Measurements from ENCODE around the gene PFN3. TPM values are rescaled to one million over a fixed set of nuclear protein-coding genes. Genes with fewer than 3 reads are reported as not detected.
A peak's percentile ranks its signal among the peaks of the same experiment; 100 is the strongest.

PFN3 gene
- total RNA-seq, 1 donor from 2014 or later = not detected

GRCh38 chr5:177389241-177390169 is 11.0 kb downstream of the PFN3 start:
- H3K27ac Mint-ChIP-seq (ENCODE audit: unreplicated experiment) = peak overlapping the region; percentile 86
- no peaks in the 10 kb centered on the region for H3K36me3 Mint-ChIP-seq (ENCODE audit: low read depth, unreplicated experiment)
- H3K9me3 ChIP-seq (ENCODE audit: insufficient read depth, low read depth, low read length) = no peaks in the 10 kb centered on the region
- H3K27me3 Mint-ChIP-seq (ENCODE audit: low read depth, unreplicated experiment) = peaks cover 38% of the 10 kb centered on the region
- no peaks in the 10 kb centered on the region for H3K36me3 ChIP-seq (ENCODE audit: insufficient read depth, low read length)
- no peak overlapping the region for H3K4me3 ChIP-seq (ENCODE audit: insufficient read depth, low read depth, low read length)
- peak overlapping the region; percentile 33 for H2AFZ ChIP-seq (ENCODE audit: low read depth, low read length)
- peak overlapping the region; percentile 53 for H3K9ac ChIP-seq (ENCODE audit: low read length)
- no peaks in the 10 kb centered on the region for H3K79me2 ChIP-seq (ENCODE audit: insufficient read depth, low read length)
- peak overlapping the region; percentile 70 for H3K4me3 Mint-ChIP-seq (ENCODE audit: unreplicated experiment)
- peak overlapping the region; percentile 78 for H3K27ac ChIP-seq (ENCODE audit: low read depth, low read length)
- no peaks in the 10 kb centered on the region for H3K27me3 ChIP-seq (ENCODE audit: insufficient read depth, low read length)
- DNase-seq (ENCODE audit: low read depth) = peak; percentile 92
- H3K9me3 Mint-ChIP-seq (ENCODE audit: unreplicated experiment) = peaks cover 1% of the 10 kb centered on the region
- H3K4me1 ChIP-seq (ENCODE audit: insufficient read depth, low read length) = peaks cover 19% of the 10 kb centered on the region
- no peak for FAIRE-seq
- H3K4me1 Mint-ChIP-seq (ENCODE audit: low read depth, unreplicated experiment) = peaks cover 23% of the 10 kb centered on the region
- H4K20me1 ChIP-seq (ENCODE audit: insufficient read depth, low read length) = peaks cover 17% of the 10 kb centered on the region
- TF ChIP-seq CTCF (IDR thresholded peaks at IDR 0.05; ENCODE audit: insufficient read depth, low read depth, low read length) (no peak), EZH2 (IDR thresholded peaks at IDR 0.05; ENCODE audit: insufficient read depth, low read length) (no peak)
- H3K4me2 ChIP-seq (ENCODE audit: low read length) = peak overlapping the region; percentile 77

GRCh38 chr5:177388521-177389052 is 11.9 kb downstream of the PFN3 start:
- no peak overlapping the region for H3K27ac ChIP-seq (ENCODE audit: low read depth, low read length)
- no peak for FAIRE-seq
- peaks cover 42% of the 10 kb centered on the region for H3K27me3 Mint-ChIP-seq (ENCODE audit: low read depth, unreplicated experiment)

More at GRCh38 chr5:177388521-177389052, 11.9 kb downstream of the PFN3 start:
- no peak for DNase-seq (ENCODE audit: low read depth)
- Histone ChIP-seq H3K9ac (ENCODE audit: low read length) (peak overlapping the region; percentile 41), H3K4me2 (ENCODE audit: low read length) (peak overlapping the region; percentile 77), H4K20me1 (ENCODE audit: insufficient read depth, low read length) (peaks cover 17% of the 10 kb centered on the region), H3K79me2 (ENCODE audit: insufficient read depth, low read length) (no peaks in the 10 kb centered on the region), H3K27me3 (ENCODE audit: insufficient read depth, low read length) (peaks cover 3% of the 10 kb centered on the region), H3K4me3 (ENCODE audit: insufficient read depth, low read depth, low read length) (no peak overlapping the region), H2AFZ (ENCODE audit: low read depth, low read length) (no peak overlapping the region), H3K9me3 (ENCODE audit: insufficient read depth, low read depth, low read length) (no peaks in the 10 kb centered on the region), H3K36me3 (ENCODE audit: insufficient read depth, low read length) (no peaks in the 10 kb centered on the region), H3K4me1 (ENCODE audit: insufficient read depth, low read length) (peaks cover 19% of the 10 kb centered on the region)
- Mint-ChIP-seq H3K36me3 (ENCODE audit: low read depth, unreplicated experiment) (no peaks in the 10 kb centered on the region), H3K9me3 (ENCODE audit: unreplicated experiment) (peaks cover 1% of the 10 kb centered on the region), H3K27ac (ENCODE audit: unreplicated experiment) (peak overlapping the region; percentile 15), H3K4me1 (ENCODE audit: low read depth, unreplicated experiment) (peaks cover 23% of the 10 kb centered on the region), H3K4me3 (ENCODE audit: unreplicated experiment) (peak overlapping the region; percentile 34)
- no peak for TF ChIP-seq CTCF (IDR thresholded peaks at IDR 0.05; ENCODE audit: insufficient read depth, low read depth, low read length)
- TF ChIP-seq EZH2 (IDR thresholded peaks at IDR 0.05; ENCODE audit: insufficient read depth, low read length) = no peak

Data from astrocyte (in vitro differentiated cells and primary cell).